ENCODE data around the gene PRELP. TPM values are rescaled to one million over a fixed set of nuclear protein-coding genes. Genes with fewer than 3 reads are reported as not detected.

PRELP gene
- total and polyA plus RNA-seq, 2 of the 8 experiments (the other 6 are each of a cell fraction or from before 2014, with no cell fraction given): 0.13 to 0.23 TPM

GRCh38 chr1:203481196-203481595, 5.6 kb downstream of the PRELP start:
- ChIA-PET POLR2A (ENCODE audit: partially characterized antibody) (no interaction called here), CTCF (ENCODE audit: partially characterized antibody) (interaction anchor here (1.0 to 23.5 kb wide), 3 partner anchors 17 to 136 kb away, joined by 3 to 330 read pairs (median 6); partner anchors contain the start of gene FMOD)
- H2AFZ ChIP-seq (ENCODE audit: low read length): no peak overlapping the region
- no peak overlapping the region for H2BK12ac ChIP-seq (ENCODE audit: low read depth, low read length)
- DNase-seq (ENCODE audit: low read depth in 1 of 2, low spot score in 2 of 2): no peak
- no peak overlapping the region for H2BK120ac ChIP-seq (replicated peaks; ENCODE audit: low read depth, low read length)
- H3K4ac ChIP-seq (replicated peaks; ENCODE audit: insufficient read length, low read depth, low read length): no peak overlapping the region
- H3K27ac ChIP-seq (ENCODE audit: low read depth, low read length): no peak overlapping the region
- no peak for FAIRE-seq
- no peak overlapping the region for H4K91ac ChIP-seq (replicated peaks; ENCODE audit: insufficient read length, low read length)
- WGBS, 2 experiments (ENCODE audit: extremely low coverage in 1 of 2, insufficient coverage in 1 of 2, insufficient read length in 1 of 2, insufficient replicate concordance in 2 of 2, low coverage in 1 of 2, low lambda C conversion rate in 2 of 2, missing lambda C conversion rate in 1 of 2): 76% methylated on average over 1 of the region's 1 CpG; no CpG with 5 or more reads in 1 of the 2 experiments
- no peak overlapping the region for H3K56ac ChIP-seq (replicated peaks; ENCODE audit: insufficient read length, low read depth, low read length)
- no peaks in the 10 kb centered on the region for H3K79me1 ChIP-seq (ENCODE audit: low read depth, low read length)
- no peaks in the 10 kb centered on the region for H3K9me3 ChIP-seq (ENCODE audit: insufficient read depth in 2 of 2, low read depth in 1 of 2, low read length in 1 of 2)
- no peak overlapping the region for H3K14ac ChIP-seq (ENCODE audit: insufficient read length)
- H3K9ac ChIP-seq (replicated peaks in 1 of 4; ENCODE audit: extremely low read depth in 1 of 4, low read depth in 3 of 4, low read length in 3 of 4): no peak overlapping the region
- H3K4me2 ChIP-seq (ENCODE audit: insufficient read depth in 1 of 2, low read depth in 2 of 2, low read length in 2 of 2): no peak overlapping the region
- H3K18ac ChIP-seq (ENCODE audit: extremely low read depth, low read length): no peak overlapping the region
- H4K5ac ChIP-seq (ENCODE audit: insufficient read length, low read depth, low read length): no peak overlapping the region
- H3K27me3 ChIP-seq (replicated peaks in 1 of 4; ENCODE audit: control insufficient read depth in 3 of 4, extremely low read depth in 1 of 4, insufficient read depth in 3 of 4, low read length in 3 of 4): no peaks in the 10 kb centered on the region
- no peak overlapping the region for H3K23ac ChIP-seq (ENCODE audit: insufficient read length)
- no peak overlapping the region for H2BK5ac ChIP-seq (ENCODE audit: low read depth, low read length)
- H3K36me3 ChIP-seq (ENCODE audit: control insufficient read depth in 2 of 4, insufficient read depth in 4 of 4, low read length in 3 of 4): no peaks in the 10 kb centered on the region
- H4K8ac ChIP-seq (ENCODE audit: extremely low read depth, insufficient read depth, low read length): no peak overlapping the region
- H3K79me2 ChIP-seq (ENCODE audit: control insufficient read depth in 1 of 2, insufficient read depth in 2 of 2, low read length in 2 of 2): no peaks in the 10 kb centered on the region
- H4K20me1 ChIP-seq (replicated peaks in 1 of 2; ENCODE audit: control insufficient read depth in 1 of 2, insufficient read depth in 2 of 2, low read length in 2 of 2): no peaks in the 10 kb centered on the region
- no peaks in the 10 kb centered on the region for H3K23me2 ChIP-seq (ENCODE audit: low read depth, low read length)
- peaks cover 0 to 8% (median 5%) of the 10 kb centered on the region in 4 experiments; a peak in 4 of 7 replicates for H3K4me1 ChIP-seq (replicated peaks in 1 of 4; ENCODE audit: control insufficient read depth in 3 of 4, insufficient read depth in 4 of 4, low read length in 3 of 4)
- H2BK20ac ChIP-seq (ENCODE audit: low read length): no peak overlapping the region
- no peak overlapping the region for H2AK5ac ChIP-seq (ENCODE audit: low read depth, low read length)
- no peak overlapping the region for H2BK15ac ChIP-seq (ENCODE audit: low read length)
- H3K4me3 ChIP-seq (ENCODE audit: extremely low read depth in 1 of 4, insufficient read depth in 2 of 4, low read depth in 3 of 4, low read length in 4 of 4): no peak overlapping the region
- TF ChIP-seq ASH2L (IDR thresholded peaks at IDR 0.05; ENCODE audit: low read length) (no peak), RAD21 (IDR thresholded peaks at IDR 0.05 in 1 of 2, conservative IDR thresholded peaks at IDR 0.05 in 1 of 2; ENCODE audit: low read depth in 2 of 2, low read length in 2 of 2) (no peak), TCF12 (IDR thresholded peaks at IDR 0.05; ENCODE audit: low read depth, low read length) (no peak), YY1 (IDR thresholded peaks at IDR 0.05; ENCODE audit: low read depth, low read length) (no peak), BRCA1 (IDR thresholded peaks at IDR 0.05; ENCODE audit: low read depth, low read length) (no peak), RNF2 (IDR thresholded peaks at IDR 0.05; ENCODE audit: borderline replicate concordance, low read depth, low read length, missing control alignments, poor library complexity, severe bottlenecking) (no peak), SUZ12 (IDR thresholded peaks at IDR 0.05; ENCODE audit: low read length) (no peak), SP4 (IDR thresholded peaks at IDR 0.05; ENCODE audit: low read length) (no peak), POLR2A (IDR thresholded peaks at IDR 0.05; ENCODE audit: control extremely low read depth in 1 of 2, low read depth in 2 of 2, low read length in 2 of 2) (no peak), CHD1 (IDR thresholded peaks at IDR 0.05; ENCODE audit: low read depth, low read length) (no peak), KDM4A (IDR thresholded peaks at IDR 0.05; ENCODE audit: low read depth, low read length, severe bottlenecking) (no peak), ATF3 (IDR thresholded peaks at IDR 0.05; ENCODE audit: insufficient read depth, low read depth, low read length) (no peak), BCL11A (IDR thresholded peaks at IDR 0.05; ENCODE audit: low read depth in 2 of 2, low read length in 2 of 2) (no peak), CREB1 (IDR thresholded peaks at IDR 0.05) (no peak)
- TF ChIP-seq, protein P1, sequence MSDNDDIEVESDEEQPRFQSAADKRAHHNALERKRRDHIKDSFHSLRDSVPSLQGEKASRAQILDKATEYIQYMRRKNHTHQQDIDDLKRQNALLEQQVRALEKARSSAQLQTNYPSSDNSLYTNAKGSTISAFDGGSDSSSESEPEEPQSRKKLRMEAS (IDR thresholded peaks at IDR 0.05): no peak
